ENCODE results near the gene NAA60. TPM values are rescaled to one million over a fixed set of nuclear protein-coding genes. Genes with fewer than 3 reads are reported as not detected.

The NAA60 gene
- total and polyA plus RNA-seq, 9 of the 15 experiments (the other 6 are each of a cell fraction or from before 2014, with no cell fraction given) = 2.1 to 49.4 (median 10.3) TPM

DNA sequence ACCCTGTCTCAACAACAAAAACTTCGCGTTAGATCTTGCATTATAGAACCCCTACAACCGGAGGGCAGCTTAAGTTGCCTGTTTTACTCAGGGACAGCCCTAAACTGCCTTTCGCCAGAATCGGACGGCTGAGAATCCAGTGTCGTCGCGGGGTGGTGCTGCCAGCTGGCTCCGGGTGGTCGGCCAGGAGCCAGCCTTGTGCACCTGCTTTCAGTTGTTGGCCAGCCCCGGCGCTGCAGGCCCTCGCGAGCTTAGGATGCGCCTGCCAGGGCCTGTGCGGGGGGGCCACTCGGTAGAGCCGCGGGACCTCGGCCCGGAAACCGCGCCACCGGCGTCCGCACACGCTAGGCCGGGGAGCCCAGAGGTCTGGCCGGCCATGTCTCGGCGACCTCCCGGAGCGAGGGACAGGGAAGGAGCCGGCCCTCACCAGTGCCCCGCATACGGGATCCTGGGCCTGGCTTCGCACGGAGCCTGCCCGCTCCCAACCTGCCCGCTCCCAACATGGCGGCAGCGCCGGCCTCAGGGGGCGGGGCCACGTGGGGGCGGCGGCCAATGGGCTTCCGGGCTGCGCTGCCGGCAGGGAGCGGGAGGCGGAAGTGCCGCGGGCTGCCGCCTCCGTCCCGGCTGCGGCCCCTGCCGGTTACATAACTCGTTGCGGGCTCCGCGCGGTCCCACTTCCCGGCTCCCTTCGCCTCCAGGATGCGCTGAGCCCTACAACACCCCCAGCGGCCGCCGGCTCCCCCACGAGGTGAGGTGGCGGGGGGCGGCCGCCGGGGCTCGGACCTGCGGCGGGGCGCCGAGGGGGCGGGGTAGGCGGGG is 14.2 kb downstream of the NAA60 start (continued):
- TF ChIP-seq, protein P1, sequence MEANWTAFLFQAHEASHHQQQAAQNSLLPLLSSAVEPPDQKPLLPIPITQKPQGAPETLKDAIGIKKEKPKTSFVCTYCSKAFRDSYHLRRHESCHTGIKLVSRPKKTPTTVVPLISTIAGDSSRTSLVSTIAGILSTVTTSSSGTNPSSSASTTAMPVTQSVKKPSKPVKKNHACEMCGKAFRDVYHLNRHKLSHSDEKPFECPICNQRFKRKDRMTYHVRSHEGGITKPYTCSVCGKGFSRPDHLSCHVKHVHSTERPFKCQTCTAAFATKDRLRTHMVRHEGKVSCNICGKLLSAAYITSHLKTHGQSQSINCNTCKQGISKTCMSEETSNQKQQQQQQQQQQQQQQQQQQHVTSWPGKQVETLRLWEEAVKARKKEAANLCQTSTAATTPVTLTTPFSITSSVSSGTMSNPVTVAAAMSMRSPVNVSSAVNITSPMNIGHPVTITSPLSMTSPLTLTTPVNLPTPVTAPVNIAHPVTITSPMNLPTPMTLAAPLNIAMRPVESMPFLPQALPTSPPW (CRISPR knock-in tag; IDR thresholded peaks at IDR 0.05) = peak; percentile 100
- TF ChIP-seq CEBPB (tag; IDR thresholded peaks at IDR 0.05) = no peak
- no peak for TF ChIP-seq POLR2AphosphoS2 (IDR thresholded peaks at IDR 0.05; ENCODE audit: low read length)
- TF ChIP-seq GTF2E2 (tag; IDR thresholded peaks at IDR 0.05) = peak; percentile 67; the same call in 1 of the 2 replicates
- no peak for TF ChIP-seq HNRNPH1 (optimal IDR thresholded peaks at IDR 0.05; ENCODE audit: low read depth, low read length)
- TF ChIP-seq ZNF766 (CRISPR knock-in tag; conservative IDR thresholded peaks at IDR 0.05) = no peak
- TF ChIP-seq, protein P2, sequence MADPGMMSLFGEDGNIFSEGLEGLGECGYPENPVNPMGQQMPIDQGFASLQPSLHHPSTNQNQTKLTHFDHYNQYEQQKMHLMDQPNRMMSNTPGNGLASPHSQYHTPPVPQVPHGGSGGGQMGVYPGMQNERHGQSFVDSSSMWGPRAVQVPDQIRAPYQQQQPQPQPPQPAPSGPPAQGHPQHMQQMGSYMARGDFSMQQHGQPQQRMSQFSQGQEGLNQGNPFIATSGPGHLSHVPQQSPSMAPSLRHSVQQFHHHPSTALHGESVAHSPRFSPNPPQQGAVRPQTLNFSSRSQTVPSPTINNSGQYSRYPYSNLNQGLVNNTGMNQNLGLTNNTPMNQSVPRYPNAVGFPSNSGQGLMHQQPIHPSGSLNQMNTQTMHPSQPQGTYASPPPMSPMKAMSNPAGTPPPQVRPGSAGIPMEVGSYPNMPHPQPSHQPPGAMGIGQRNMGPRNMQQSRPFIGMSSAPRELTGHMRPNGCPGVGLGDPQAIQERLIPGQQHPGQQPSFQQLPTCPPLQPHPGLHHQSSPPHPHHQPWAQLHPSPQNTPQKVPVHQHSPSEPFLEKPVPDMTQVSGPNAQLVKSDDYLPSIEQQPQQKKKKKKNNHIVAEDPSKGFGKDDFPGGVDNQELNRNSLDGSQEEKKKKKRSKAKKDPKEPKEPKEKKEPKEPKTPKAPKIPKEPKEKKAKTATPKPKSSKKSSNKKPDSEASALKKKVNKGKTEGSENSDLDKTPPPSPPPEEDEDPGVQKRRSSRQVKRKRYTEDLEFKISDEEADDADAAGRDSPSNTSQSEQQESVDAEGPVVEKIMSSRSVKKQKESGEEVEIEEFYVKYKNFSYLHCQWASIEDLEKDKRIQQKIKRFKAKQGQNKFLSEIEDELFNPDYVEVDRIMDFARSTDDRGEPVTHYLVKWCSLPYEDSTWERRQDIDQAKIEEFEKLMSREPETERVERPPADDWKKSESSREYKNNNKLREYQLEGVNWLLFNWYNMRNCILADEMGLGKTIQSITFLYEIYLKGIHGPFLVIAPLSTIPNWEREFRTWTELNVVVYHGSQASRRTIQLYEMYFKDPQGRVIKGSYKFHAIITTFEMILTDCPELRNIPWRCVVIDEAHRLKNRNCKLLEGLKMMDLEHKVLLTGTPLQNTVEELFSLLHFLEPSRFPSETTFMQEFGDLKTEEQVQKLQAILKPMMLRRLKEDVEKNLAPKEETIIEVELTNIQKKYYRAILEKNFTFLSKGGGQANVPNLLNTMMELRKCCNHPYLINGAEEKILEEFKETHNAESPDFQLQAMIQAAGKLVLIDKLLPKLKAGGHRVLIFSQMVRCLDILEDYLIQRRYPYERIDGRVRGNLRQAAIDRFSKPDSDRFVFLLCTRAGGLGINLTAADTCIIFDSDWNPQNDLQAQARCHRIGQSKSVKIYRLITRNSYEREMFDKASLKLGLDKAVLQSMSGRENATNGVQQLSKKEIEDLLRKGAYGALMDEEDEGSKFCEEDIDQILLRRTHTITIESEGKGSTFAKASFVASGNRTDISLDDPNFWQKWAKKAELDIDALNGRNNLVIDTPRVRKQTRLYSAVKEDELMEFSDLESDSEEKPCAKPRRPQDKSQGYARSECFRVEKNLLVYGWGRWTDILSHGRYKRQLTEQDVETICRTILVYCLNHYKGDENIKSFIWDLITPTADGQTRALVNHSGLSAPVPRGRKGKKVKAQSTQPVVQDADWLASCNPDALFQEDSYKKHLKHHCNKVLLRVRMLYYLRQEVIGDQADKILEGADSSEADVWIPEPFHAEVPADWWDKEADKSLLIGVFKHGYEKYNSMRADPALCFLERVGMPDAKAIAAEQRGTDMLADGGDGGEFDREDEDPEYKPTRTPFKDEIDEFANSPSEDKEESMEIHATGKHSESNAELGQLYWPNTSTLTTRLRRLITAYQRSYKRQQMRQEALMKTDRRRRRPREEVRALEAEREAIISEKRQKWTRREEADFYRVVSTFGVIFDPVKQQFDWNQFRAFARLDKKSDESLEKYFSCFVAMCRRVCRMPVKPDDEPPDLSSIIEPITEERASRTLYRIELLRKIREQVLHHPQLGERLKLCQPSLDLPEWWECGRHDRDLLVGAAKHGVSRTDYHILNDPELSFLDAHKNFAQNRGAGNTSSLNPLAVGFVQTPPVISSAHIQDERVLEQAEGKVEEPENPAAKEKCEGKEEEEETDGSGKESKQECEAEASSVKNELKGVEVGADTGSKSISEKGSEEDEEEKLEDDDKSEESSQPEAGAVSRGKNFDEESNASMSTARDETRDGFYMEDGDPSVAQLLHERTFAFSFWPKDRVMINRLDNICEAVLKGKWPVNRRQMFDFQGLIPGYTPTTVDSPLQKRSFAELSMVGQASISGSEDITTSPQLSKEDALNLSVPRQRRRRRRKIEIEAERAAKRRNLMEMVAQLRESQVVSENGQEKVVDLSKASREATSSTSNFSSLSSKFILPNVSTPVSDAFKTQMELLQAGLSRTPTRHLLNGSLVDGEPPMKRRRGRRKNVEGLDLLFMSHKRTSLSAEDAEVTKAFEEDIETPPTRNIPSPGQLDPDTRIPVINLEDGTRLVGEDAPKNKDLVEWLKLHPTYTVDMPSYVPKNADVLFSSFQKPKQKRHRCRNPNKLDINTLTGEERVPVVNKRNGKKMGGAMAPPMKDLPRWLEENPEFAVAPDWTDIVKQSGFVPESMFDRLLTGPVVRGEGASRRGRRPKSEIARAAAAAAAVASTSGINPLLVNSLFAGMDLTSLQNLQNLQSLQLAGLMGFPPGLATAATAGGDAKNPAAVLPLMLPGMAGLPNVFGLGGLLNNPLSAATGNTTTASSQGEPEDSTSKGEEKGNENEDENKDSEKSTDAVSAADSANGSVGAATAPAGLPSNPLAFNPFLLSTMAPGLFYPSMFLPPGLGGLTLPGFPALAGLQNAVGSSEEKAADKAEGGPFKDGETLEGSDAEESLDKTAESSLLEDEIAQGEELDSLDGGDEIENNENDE (IDR thresholded peaks at IDR 0.05; ENCODE audit: low read depth, low read length) = no peak
- TF ChIP-seq, protein P3, sequence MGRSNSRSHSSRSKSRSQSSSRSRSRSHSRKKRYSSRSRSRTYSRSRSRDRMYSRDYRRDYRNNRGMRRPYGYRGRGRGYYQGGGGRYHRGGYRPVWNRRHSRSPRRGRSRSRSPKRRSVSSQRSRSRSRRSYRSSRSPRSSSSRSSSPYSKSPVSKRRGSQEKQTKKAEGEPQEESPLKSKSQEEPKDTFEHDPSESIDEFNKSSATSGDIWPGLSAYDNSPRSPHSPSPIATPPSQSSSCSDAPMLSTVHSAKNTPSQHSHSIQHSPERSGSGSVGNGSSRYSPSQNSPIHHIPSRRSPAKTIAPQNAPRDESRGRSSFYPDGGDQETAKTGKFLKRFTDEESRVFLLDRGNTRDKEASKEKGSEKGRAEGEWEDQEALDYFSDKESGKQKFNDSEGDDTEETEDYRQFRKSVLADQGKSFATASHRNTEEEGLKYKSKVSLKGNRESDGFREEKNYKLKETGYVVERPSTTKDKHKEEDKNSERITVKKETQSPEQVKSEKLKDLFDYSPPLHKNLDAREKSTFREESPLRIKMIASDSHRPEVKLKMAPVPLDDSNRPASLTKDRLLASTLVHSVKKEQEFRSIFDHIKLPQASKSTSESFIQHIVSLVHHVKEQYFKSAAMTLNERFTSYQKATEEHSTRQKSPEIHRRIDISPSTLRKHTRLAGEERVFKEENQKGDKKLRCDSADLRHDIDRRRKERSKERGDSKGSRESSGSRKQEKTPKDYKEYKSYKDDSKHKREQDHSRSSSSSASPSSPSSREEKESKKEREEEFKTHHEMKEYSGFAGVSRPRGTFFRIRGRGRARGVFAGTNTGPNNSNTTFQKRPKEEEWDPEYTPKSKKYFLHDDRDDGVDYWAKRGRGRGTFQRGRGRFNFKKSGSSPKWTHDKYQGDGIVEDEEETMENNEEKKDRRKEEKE (IDR thresholded peaks at IDR 0.05; ENCODE audit: borderline replicate concordance in 1 of 2, control insufficient read depth in 1 of 2, low read depth in 2 of 2, low read length in 1 of 2) = no peak
